Measurements from ENCODE around the gene TMEM59L. TPM values are rescaled to one million over a fixed set of nuclear protein-coding genes. Genes with fewer than 3 reads are reported as not detected.

The TMEM59L gene
- total and polyA plus RNA-seq, 2 donors (not counting 1 experiment from before 2014, with no cell fraction given): not detected

DNA sequence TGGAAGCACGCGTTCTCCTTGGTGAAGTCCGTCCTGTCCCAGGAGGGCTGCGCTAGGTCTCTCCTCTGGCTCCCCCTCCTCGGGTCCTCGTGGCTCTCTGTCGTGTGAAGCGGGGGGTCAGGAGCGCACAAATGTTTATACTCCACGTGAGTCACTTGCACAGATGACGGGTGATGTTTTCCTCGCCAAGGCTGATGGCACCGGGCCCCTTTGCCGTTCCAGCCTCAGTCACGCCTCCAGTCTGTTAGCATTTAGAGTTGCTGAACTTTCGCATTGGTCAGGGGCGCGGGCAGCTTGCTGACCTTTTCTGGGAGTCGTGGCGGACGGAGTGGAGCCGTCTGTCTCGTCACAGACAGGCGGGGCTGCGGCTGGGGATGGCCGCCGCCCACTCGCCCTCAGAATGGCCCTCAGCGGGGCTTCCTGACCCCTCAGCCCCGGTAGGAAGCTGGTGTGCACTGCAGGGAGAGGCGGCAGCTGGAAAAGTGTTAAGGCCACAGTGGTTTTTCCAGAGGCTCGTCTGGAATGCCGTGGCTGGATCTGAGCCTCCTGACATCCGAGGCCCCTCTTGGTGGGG lies 37.9 kb downstream of the TMEM59L start:
- POLR2A ChIA-PET: no interaction called here
- H3K79me2 ChIP-seq (ENCODE audit: control insufficient read depth, insufficient read depth, low read length): peaks cover 49% of the 10 kb centered on the region
- DNase-seq (no peak), ATAC-seq (ENCODE audit: low read depth) (no peak)
- H3K4me3 Mint-ChIP-seq: peak overlapping the region; percentile 86
- H3K36me3 ChIP-seq (replicated peaks in 1 of 2; ENCODE audit: control extremely low read depth in 1 of 2, control insufficient read depth in 1 of 2, extremely low read depth in 1 of 2, insufficient read depth in 2 of 2, low read length in 1 of 2): no peaks in the 10 kb centered on the region
- TF ChIP-seq, protein P1, sequence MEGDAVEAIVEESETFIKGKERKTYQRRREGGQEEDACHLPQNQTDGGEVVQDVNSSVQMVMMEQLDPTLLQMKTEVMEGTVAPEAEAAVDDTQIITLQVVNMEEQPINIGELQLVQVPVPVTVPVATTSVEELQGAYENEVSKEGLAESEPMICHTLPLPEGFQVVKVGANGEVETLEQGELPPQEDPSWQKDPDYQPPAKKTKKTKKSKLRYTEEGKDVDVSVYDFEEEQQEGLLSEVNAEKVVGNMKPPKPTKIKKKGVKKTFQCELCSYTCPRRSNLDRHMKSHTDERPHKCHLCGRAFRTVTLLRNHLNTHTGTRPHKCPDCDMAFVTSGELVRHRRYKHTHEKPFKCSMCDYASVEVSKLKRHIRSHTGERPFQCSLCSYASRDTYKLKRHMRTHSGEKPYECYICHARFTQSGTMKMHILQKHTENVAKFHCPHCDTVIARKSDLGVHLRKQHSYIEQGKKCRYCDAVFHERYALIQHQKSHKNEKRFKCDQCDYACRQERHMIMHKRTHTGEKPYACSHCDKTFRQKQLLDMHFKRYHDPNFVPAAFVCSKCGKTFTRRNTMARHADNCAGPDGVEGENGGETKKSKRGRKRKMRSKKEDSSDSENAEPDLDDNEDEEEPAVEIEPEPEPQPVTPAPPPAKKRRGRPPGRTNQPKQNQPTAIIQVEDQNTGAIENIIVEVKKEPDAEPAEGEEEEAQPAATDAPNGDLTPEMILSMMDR (IDR thresholded peaks at IDR 0.05): no peak
- no peak for TF ChIP-seq EZH2 (IDR thresholded peaks at IDR 0.05; ENCODE audit: borderline replicate concordance, insufficient read depth, low read depth, low read length, poor library complexity, severe bottlenecking)
- CTCF ChIA-PET: no interaction called here
- WGBS (ENCODE audit: insufficient coverage): 93% methylated on average over 31 of the region's 34 CpGs
- no peak overlapping the region for H3K9ac ChIP-seq (ENCODE audit: low read length)
- H3K4me2 ChIP-seq (replicated peaks; ENCODE audit: low read depth, low read length, poor library complexity, severe bottlenecking): peak overlapping the region; percentile 85
- H3K9me3 ChIP-seq (ENCODE audit: control extremely low read depth in 1 of 3, control insufficient read depth in 2 of 3, insufficient read depth in 1 of 3, low read length in 2 of 3): no peaks in the 10 kb centered on the region
- H2AFZ ChIP-seq (ENCODE audit: insufficient read depth, low read depth, low read length, poor library complexity, severe bottlenecking): peak overlapping the region; percentile 41
- no peaks in the 10 kb centered on the region for H3K27me3 Mint-ChIP-seq
- no peak overlapping the region for H3K4me3 ChIP-seq (ENCODE audit: control extremely low read depth in 1 of 5, extremely low read depth in 1 of 5, insufficient read depth in 1 of 5, low read depth in 2 of 5, low read length in 4 of 5)
- intact Hi-C loops (cut with micrococcal nuclease): no loop called here
- peaks cover 55% of the 10 kb centered on the region for H4K20me1 ChIP-seq (ENCODE audit: control insufficient read depth, insufficient read depth, low read length, poor library complexity, severe bottlenecking)
- H3K27ac ChIP-seq (ENCODE audit: low read length in 2 of 2): no peak overlapping the region
- H3K4me1 Mint-ChIP-seq: peaks cover 25% of the 10 kb centered on the region
- H3K4me1 ChIP-seq (ENCODE audit: control insufficient read depth in 2 of 2, insufficient read depth in 2 of 2, low read length in 2 of 2): peaks cover 19 to 22% of the 10 kb centered on the region in 2 donors
- H3K27me3 ChIP-seq (replicated peaks in 1 of 4; ENCODE audit: control extremely low read depth in 1 of 4, control insufficient read depth in 3 of 4, insufficient read depth in 4 of 4, low read length in 3 of 4): no peaks in the 10 kb centered on the region
- H3K27ac Mint-ChIP-seq: no peak overlapping the region
- no peaks in the 10 kb centered on the region for H3K9me3 Mint-ChIP-seq (ENCODE audit: insufficient read depth)

DNA sequence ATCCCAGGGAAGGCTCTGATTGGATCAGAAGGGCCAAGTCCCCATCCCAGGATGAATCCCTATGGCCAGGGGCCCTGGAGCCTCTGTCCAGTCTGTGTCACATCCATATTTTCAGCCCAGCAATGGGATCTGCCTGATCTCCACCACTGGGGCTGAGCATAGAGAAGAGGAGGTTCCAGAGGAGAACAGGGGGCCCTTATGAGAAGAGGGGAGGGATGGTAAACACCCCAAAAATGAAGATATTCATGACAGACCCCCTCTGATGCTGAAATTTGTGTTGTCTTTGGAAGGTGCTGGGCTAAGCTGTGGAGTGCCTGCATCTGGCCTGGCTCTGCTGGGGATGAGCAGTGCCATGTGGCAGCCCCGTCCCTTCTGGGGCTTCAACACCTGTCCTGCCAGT lies 38.6 kb downstream of the TMEM59L start:
- Histone ChIP-seq H3K9ac (ENCODE audit: low read length) (no peak overlapping the region), H3K4me1 (ENCODE audit: control insufficient read depth in 2 of 2, insufficient read depth in 2 of 2, low read length in 2 of 2) (peaks cover 19 to 22% of the 10 kb centered on the region in 2 donors), H3K4me3 (ENCODE audit: control extremely low read depth in 1 of 5, extremely low read depth in 1 of 5, insufficient read depth in 1 of 5, low read depth in 2 of 5, low read length in 4 of 5) (no peak overlapping the region), H3K9me3 (ENCODE audit: control extremely low read depth in 1 of 3, control insufficient read depth in 2 of 3, insufficient read depth in 1 of 3, low read length in 2 of 3) (no peaks in the 10 kb centered on the region), H3K27me3 (replicated peaks in 1 of 4; ENCODE audit: control extremely low read depth in 1 of 4, control insufficient read depth in 3 of 4, insufficient read depth in 4 of 4, low read length in 3 of 4) (no peaks in the 10 kb centered on the region), H2AFZ (ENCODE audit: insufficient read depth, low read depth, low read length, poor library complexity, severe bottlenecking) (no peak overlapping the region), H3K4me2 (replicated peaks; ENCODE audit: low read depth, low read length, poor library complexity, severe bottlenecking) (no peak overlapping the region), H3K36me3 (replicated peaks in 1 of 2; ENCODE audit: control extremely low read depth in 1 of 2, control insufficient read depth in 1 of 2, extremely low read depth in 1 of 2, insufficient read depth in 2 of 2, low read length in 1 of 2) (no peaks in the 10 kb centered on the region), H4K20me1 (ENCODE audit: control insufficient read depth, insufficient read depth, low read length, poor library complexity, severe bottlenecking) (peaks cover 55% of the 10 kb centered on the region), H3K27ac (ENCODE audit: low read length in 2 of 2) (no peak overlapping the region), H3K79me2 (ENCODE audit: control insufficient read depth, insufficient read depth, low read length) (peaks cover 47% of the 10 kb centered on the region)
- DNase-seq: no peak
- Mint-ChIP-seq H3K27me3 (no peaks in the 10 kb centered on the region), H3K4me3 (no peak overlapping the region), H3K4me1 (peaks cover 25% of the 10 kb centered on the region), H3K9me3 (ENCODE audit: insufficient read depth) (no peaks in the 10 kb centered on the region), H3K27ac (no peak overlapping the region)
- WGBS (ENCODE audit: insufficient coverage): 88% methylated on average over 1 of the region's 1 CpG
- ChIA-PET CTCF (no interaction called here), POLR2A (no interaction called here)
- TF ChIP-seq, protein P1 (IDR thresholded peaks at IDR 0.05): no peak
- TF ChIP-seq EZH2 (IDR thresholded peaks at IDR 0.05; ENCODE audit: borderline replicate concordance, insufficient read depth, low read depth, low read length, poor library complexity, severe bottlenecking): no peak
- intact Hi-C loops (cut with micrococcal nuclease): no loop called here
- ATAC-seq (ENCODE audit: low read depth): no peak
